ENCODE measurements around the gene PTGES2. TPM values are rescaled to one million over a fixed set of nuclear protein-coding genes. Genes with fewer than 3 reads are reported as not detected.
A peak's percentile ranks its signal among the peaks of the same experiment; 100 is the strongest.

PTGES2 gene
- total and polyA plus RNA-seq, 9 of the 15 experiments (the other 6 are each of a cell fraction or from before 2014, with no cell fraction given), result 2.4 to 196 (median 90.1) TPM

- intact Hi-C loops (cut with micrococcal nuclease), result no loop called here
- Histone ChIP-seq H3K79me2 (ENCODE audit: control insufficient read depth, insufficient read depth, low read length) (no peaks in the 10 kb centered on the region), H3K27ac (ENCODE audit: extremely low read depth, low read depth, low read length) (peak overlapping the region; percentile 5; the same call in 1 of the 3 replicates), H3K4me3 (no peak overlapping the region), H3K27me3 (ENCODE audit: control insufficient read depth in 2 of 2, insufficient read depth in 2 of 2, low read length in 2 of 2) (no peaks in the 10 kb centered on the region), H2AFZ (ENCODE audit: low read depth, low read length) (no peak overlapping the region), H3K36me3 (ENCODE audit: control insufficient read depth, insufficient read depth, low read length) (peaks cover 82% of the 10 kb centered on the region), H3K9me3 (replicated peaks; ENCODE audit: control insufficient read depth, insufficient read depth, low read depth, low read length) (no peaks in the 10 kb centered on the region), H3K4me2 (ENCODE audit: insufficient read depth, low read length) (no peak overlapping the region), H3K9me1 (ENCODE audit: control insufficient read depth, insufficient read depth, low read length) (no peaks in the 10 kb centered on the region), H3K4me1 (replicated peaks in 1 of 2; ENCODE audit: control insufficient read depth in 2 of 2, insufficient read depth in 2 of 2, low read length in 2 of 2) (peaks cover 0 to 24% of the 10 kb centered on the region in 2 experiments; a peak in 3 of 5 replicates), H3K9ac (ENCODE audit: insufficient read depth in 1 of 2, low read depth in 2 of 2, low read length in 2 of 2) (peak overlapping the region in 1 of 2 experiments; percentile 31; a peak in 1 of 4 replicates), H4K20me1 (replicated peaks; ENCODE audit: control insufficient read depth, insufficient read depth, low read length) (peaks cover 3% of the 10 kb centered on the region; the same call in 1 of the 2 replicates)
- CTCF ChIA-PET (ENCODE audit: low intra/inter-chr PET ratio), result no interaction called here
- 68% methylated on average over 8 of the region's 8 CpGs for WGBS (ENCODE audit: insufficient coverage, low coverage, missing lambda C conversion rate)
- in situ Hi-C loops (cut with MboI), result loop anchor here (10.0 kb wide), 1 partner anchor 520 kb away; no protein-coding TSS in a partner anchor
- POLR2A ChIA-PET, result interaction anchor here (0.7 to 12.6 kb wide), 7 partner anchors 9 to 24 kb away, joined by 3 to 155 read pairs (median 4); partner anchors contain the start of genes BBLN and CIZ1
- ATAC-seq (no peak), DNase-seq (ENCODE audit: extremely low read depth in 1 of 4, low spot score in 3 of 4) (no peak), FAIRE-seq (no peak)
- TF ChIP-seq CEBPB (tag; IDR thresholded peaks at IDR 0.05) (peak; percentile 79), FOSL1 (tag; conservative IDR thresholded peaks at IDR 0.05) (peak; percentile 42; the same call in 1 of the 2 replicates), HMG20B (CRISPR knock-in tag; IDR thresholded peaks at IDR 0.05) (no peak), CHD1 (IDR thresholded peaks at IDR 0.05; ENCODE audit: low read length) (no peak), ZNF830 (CRISPR knock-in tag; IDR thresholded peaks at IDR 0.05) (no peak), JUND (IDR thresholded peaks at IDR 0.05; ENCODE audit: borderline replicate concordance, low read depth, low read length) (0 out of 2 replicates have a peak, but pooled peaks have one; percentile 21), JUND (tag; IDR thresholded peaks at IDR 0.05; ENCODE audit: borderline replicate concordance, low read depth, low read length) (no peak; the same call in 2 of the 3 replicates), SP2 (IDR thresholded peaks at IDR 0.05; ENCODE audit: extremely low read depth, low read depth, low read length, poor library complexity, severe bottlenecking) (no peak), JUN (IDR thresholded peaks at IDR 0.05; ENCODE audit: borderline replicate concordance, low read depth, low read length) (no peak), JUN (CRISPR knock-in tag; IDR thresholded peaks at IDR 0.05; ENCODE audit: borderline replicate concordance) (peak; percentile 45; the same call in 1 of the 2 replicates), ZNF551 (CRISPR knock-in tag; IDR thresholded peaks at IDR 0.05) (no peak), ETV5 (CRISPR knock-in tag; IDR thresholded peaks at IDR 0.05; ENCODE audit: low read depth) (no peak), HNRNPH1 (optimal IDR thresholded peaks at IDR 0.05; ENCODE audit: low read depth, low read length) (no peak), CEBPG (CRISPR knock-in tag; IDR thresholded peaks at IDR 0.05) (0 out of 2 replicates have a peak, but pooled peaks have one; percentile 14), CEBPG (tag; conservative IDR thresholded peaks at IDR 0.05 in 1 of 2, IDR thresholded peaks at IDR 0.05 in 1 of 2) (peak; percentile 83 to 86), ZSCAN29 (IDR thresholded peaks at IDR 0.05) (no peak), TCFL5 (CRISPR knock-in tag; conservative IDR thresholded peaks at IDR 0.05) (no peak), PTTG1 (tag; IDR thresholded peaks at IDR 0.05; ENCODE audit: low read depth) (no peak)
- TF ChIP-seq, protein P1, sequence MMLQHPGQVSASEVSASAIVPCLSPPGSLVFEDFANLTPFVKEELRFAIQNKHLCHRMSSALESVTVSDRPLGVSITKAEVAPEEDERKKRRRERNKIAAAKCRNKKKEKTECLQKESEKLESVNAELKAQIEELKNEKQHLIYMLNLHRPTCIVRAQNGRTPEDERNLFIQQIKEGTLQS (IDR thresholded peaks at IDR 0.05), result peak; percentile 88
- TF ChIP-seq, protein P1 (CRISPR knock-in tag; conservative IDR thresholded peaks at IDR 0.05), result no peak
- BruUV-seq (replicated peaks), result no TSS peak
Measured at GRCh38 chr9:128175102-128175563, 47.6 kb upstream of the PTGES2 start.
